ENCODE results near the gene ITGA7.

The ITGA7 gene

GRCh38 chr12:55683676-55684075 is 24.0 kb downstream of the ITGA7 start:
- Histone ChIP-seq H3K4me3 (ENCODE audit: low read depth in 1 of 5, low read length in 5 of 5) (no peak overlapping the region), H3K4me1 (ENCODE audit: control insufficient read depth in 5 of 5, insufficient read depth in 5 of 5, low read length in 5 of 5) (peaks cover 2 to 16% (median 13%) of the 10 kb centered on the region in 5 donors), H3K27ac (ENCODE audit: low read depth, low read length) (no peak overlapping the region), H3K9me3 (ENCODE audit: control insufficient read depth in 5 of 5, low read length in 5 of 5) (no peaks in the 10 kb centered on the region), H3K36me3 (ENCODE audit: control insufficient read depth in 5 of 5, insufficient read depth in 5 of 5, low read length in 5 of 5) (peaks cover 0 to 35% (median 33%) of the 10 kb centered on the region in 5 donors), H3K27me3 (ENCODE audit: control insufficient read depth in 5 of 5, insufficient read depth in 4 of 5, low read length in 5 of 5) (peaks cover 0 to 6% (median 0%) of the 10 kb centered on the region in 5 donors), H3K9ac (ENCODE audit: low read length in 5 of 5) (no peak overlapping the region)

- peaks cover 2 to 16% (median 13%) of the 10 kb centered on the region in 5 donors for H3K4me1 ChIP-seq (ENCODE audit: control insufficient read depth in 5 of 5, insufficient read depth in 5 of 5, low read length in 5 of 5)
- peaks cover 0 to 23% (median 22%) of the 10 kb centered on the region in 5 donors for H3K36me3 ChIP-seq (ENCODE audit: control insufficient read depth in 5 of 5, insufficient read depth in 5 of 5, low read length in 5 of 5)
- H3K9ac ChIP-seq (ENCODE audit: low read length in 5 of 5) = no peak overlapping the region
- no peak overlapping the region for H3K27ac ChIP-seq (ENCODE audit: low read depth, low read length)
- H3K4me3 ChIP-seq (ENCODE audit: low read depth in 1 of 5, low read length in 5 of 5) = peak overlapping the region in 3 of 5 donors; percentile 34 to 48 (median 43)
- H3K27me3 ChIP-seq (ENCODE audit: control insufficient read depth in 5 of 5, insufficient read depth in 4 of 5, low read length in 5 of 5) = peaks cover 0 to 6% (median 0%) of the 10 kb centered on the region in 5 donors
- no peaks in the 10 kb centered on the region for H3K9me3 ChIP-seq (ENCODE audit: control insufficient read depth in 5 of 5, low read length in 5 of 5)
These were observed 25.5 kb downstream of the ITGA7 start for GRCh38 chr12:55682087-55682796.

GRCh38 chr12:55681142-55682077 is 26.3 kb downstream of the ITGA7 start:
- H3K4me3 ChIP-seq (ENCODE audit: low read depth in 1 of 5, low read length in 5 of 5) = peak overlapping the region in 3 of 5 donors; percentile 34 to 48 (median 43)
- no peak overlapping the region for H3K9ac ChIP-seq (ENCODE audit: low read length in 5 of 5)

GRCh38 chr12:55679691-55680090 is 28.0 kb downstream of the ITGA7 start:
- no peak overlapping the region for H3K4me3 ChIP-seq (ENCODE audit: low read depth in 1 of 5, low read length in 5 of 5)
- H3K4me1 ChIP-seq (ENCODE audit: control insufficient read depth in 5 of 5, insufficient read depth in 5 of 5, low read length in 5 of 5) = peaks cover 2 to 16% (median 13%) of the 10 kb centered on the region in 5 donors
- H3K36me3 ChIP-seq (ENCODE audit: control insufficient read depth in 5 of 5, insufficient read depth in 5 of 5, low read length in 5 of 5) = peaks cover 0 to 3% (median 0%) of the 10 kb centered on the region in 5 donors
- no peaks in the 10 kb centered on the region for H3K9me3 ChIP-seq (ENCODE audit: control insufficient read depth in 5 of 5, low read length in 5 of 5)
- H3K9ac ChIP-seq (ENCODE audit: low read length in 5 of 5) = no peak overlapping the region
- peaks cover 0 to 4% (median 0%) of the 10 kb centered on the region in 5 donors for H3K27me3 ChIP-seq (ENCODE audit: control insufficient read depth in 5 of 5, insufficient read depth in 4 of 5, low read length in 5 of 5)
- no peak overlapping the region for H3K27ac ChIP-seq (ENCODE audit: low read depth, low read length)

More at GRCh38 chr12:55681142-55682077, 26.3 kb downstream of the ITGA7 start:
- Histone ChIP-seq H3K27ac (ENCODE audit: low read depth, low read length) (peak overlapping the region; percentile 62), H3K4me1 (ENCODE audit: control insufficient read depth in 5 of 5, insufficient read depth in 5 of 5, low read length in 5 of 5) (peaks cover 2 to 16% (median 13%) of the 10 kb centered on the region in 5 donors), H3K9me3 (ENCODE audit: control insufficient read depth in 5 of 5, low read length in 5 of 5) (no peaks in the 10 kb centered on the region), H3K27me3 (ENCODE audit: control insufficient read depth in 5 of 5, insufficient read depth in 4 of 5, low read length in 5 of 5) (peaks cover 0 to 6% (median 0%) of the 10 kb centered on the region in 5 donors), H3K36me3 (ENCODE audit: control insufficient read depth in 5 of 5, insufficient read depth in 5 of 5, low read length in 5 of 5) (peaks cover 0 to 17% (median 16%) of the 10 kb centered on the region in 5 donors)

GRCh38 chr12:55676707-55677106 is 31.0 kb downstream of the ITGA7 start:
- peaks cover 0 to 2% (median 0%) of the 10 kb centered on the region in 5 donors for H3K27me3 ChIP-seq (ENCODE audit: control insufficient read depth in 5 of 5, insufficient read depth in 4 of 5, low read length in 5 of 5)
- no peak overlapping the region for H3K27ac ChIP-seq (ENCODE audit: low read depth, low read length)
- peaks cover 2 to 11% (median 8%) of the 10 kb centered on the region in 5 donors for H3K4me1 ChIP-seq (ENCODE audit: control insufficient read depth in 5 of 5, insufficient read depth in 5 of 5, low read length in 5 of 5)
- no peak overlapping the region for H3K9ac ChIP-seq (ENCODE audit: low read length in 5 of 5)
- no peak overlapping the region for H3K4me3 ChIP-seq (ENCODE audit: low read depth in 1 of 5, low read length in 5 of 5)
- H3K36me3 ChIP-seq (ENCODE audit: control insufficient read depth in 5 of 5, insufficient read depth in 5 of 5, low read length in 5 of 5) = no peaks in the 10 kb centered on the region
- no peaks in the 10 kb centered on the region for H3K9me3 ChIP-seq (ENCODE audit: control insufficient read depth in 5 of 5, low read length in 5 of 5)

- Histone ChIP-seq H3K9me3 (ENCODE audit: control insufficient read depth in 5 of 5, low read length in 5 of 5) (no peaks in the 10 kb centered on the region), H3K27me3 (ENCODE audit: control insufficient read depth in 5 of 5, insufficient read depth in 4 of 5, low read length in 5 of 5) (no peaks in the 10 kb centered on the region), H3K4me3 (ENCODE audit: low read depth in 1 of 5, low read length in 5 of 5) (no peak overlapping the region), H3K36me3 (ENCODE audit: control insufficient read depth in 5 of 5, insufficient read depth in 5 of 5, low read length in 5 of 5) (no peaks in the 10 kb centered on the region), H3K4me1 (ENCODE audit: control insufficient read depth in 5 of 5, insufficient read depth in 5 of 5, low read length in 5 of 5) (peaks cover 0 to 3% (median 0%) of the 10 kb centered on the region in 5 donors), H3K27ac (ENCODE audit: low read depth, low read length) (no peak overlapping the region), H3K9ac (ENCODE audit: low read length in 5 of 5) (no peak overlapping the region)
These were observed 32.0 kb downstream of the ITGA7 start for GRCh38 chr12:55675666-55676065.

- no peak overlapping the region for H3K4me3 ChIP-seq (ENCODE audit: low read depth in 1 of 5, low read length in 5 of 5)
- no peaks in the 10 kb centered on the region for H3K27me3 ChIP-seq (ENCODE audit: control insufficient read depth in 5 of 5, insufficient read depth in 4 of 5, low read length in 5 of 5)
- no peak overlapping the region for H3K27ac ChIP-seq (ENCODE audit: low read depth, low read length)
- peaks cover 0 to 3% (median 0%) of the 10 kb centered on the region in 5 donors for H3K4me1 ChIP-seq (ENCODE audit: control insufficient read depth in 5 of 5, insufficient read depth in 5 of 5, low read length in 5 of 5)
- no peaks in the 10 kb centered on the region for H3K9me3 ChIP-seq (ENCODE audit: control insufficient read depth in 5 of 5, low read length in 5 of 5)
- no peaks in the 10 kb centered on the region for H3K36me3 ChIP-seq (ENCODE audit: control insufficient read depth in 5 of 5, insufficient read depth in 5 of 5, low read length in 5 of 5)
- no peak overlapping the region for H3K9ac ChIP-seq (ENCODE audit: low read length in 5 of 5)
These were observed 34.1 kb downstream of the ITGA7 start for GRCh38 chr12:55673638-55674037.

GRCh38 chr12:55671746-55672145 is 36.0 kb downstream of the ITGA7 start:
- H3K4me1 ChIP-seq (ENCODE audit: control insufficient read depth in 5 of 5, insufficient read depth in 5 of 5, low read length in 5 of 5) = peaks cover 0 to 3% (median 0%) of the 10 kb centered on the region in 5 donors
- no peak overlapping the region for H3K4me3 ChIP-seq (ENCODE audit: low read depth in 1 of 5, low read length in 5 of 5)
- H3K27ac ChIP-seq (ENCODE audit: low read depth, low read length) = no peak overlapping the region
- no peak overlapping the region for H3K9ac ChIP-seq (ENCODE audit: low read length in 5 of 5)
- H3K27me3 ChIP-seq (ENCODE audit: control insufficient read depth in 5 of 5, insufficient read depth in 4 of 5, low read length in 5 of 5) = no peaks in the 10 kb centered on the region
- no peaks in the 10 kb centered on the region for H3K9me3 ChIP-seq (ENCODE audit: control insufficient read depth in 5 of 5, low read length in 5 of 5)
- no peaks in the 10 kb centered on the region for H3K36me3 ChIP-seq (ENCODE audit: control insufficient read depth in 5 of 5, insufficient read depth in 5 of 5, low read length in 5 of 5)

GRCh38 chr12:55670276-55670675 is 37.4 kb downstream of the ITGA7 start:
- H3K9me3 ChIP-seq (ENCODE audit: control insufficient read depth in 5 of 5, low read length in 5 of 5) = no peaks in the 10 kb centered on the region
- no peak overlapping the region for H3K4me3 ChIP-seq (ENCODE audit: low read depth in 1 of 5, low read length in 5 of 5)
- H3K4me1 ChIP-seq (ENCODE audit: control insufficient read depth in 5 of 5, insufficient read depth in 5 of 5, low read length in 5 of 5) = peaks cover 0 to 3% (median 0%) of the 10 kb centered on the region in 5 donors
- H3K27ac ChIP-seq (ENCODE audit: low read depth, low read length) = no peak overlapping the region
- no peaks in the 10 kb centered on the region for H3K36me3 ChIP-seq (ENCODE audit: control insufficient read depth in 5 of 5, insufficient read depth in 5 of 5, low read length in 5 of 5)
- no peaks in the 10 kb centered on the region for H3K27me3 ChIP-seq (ENCODE audit: control insufficient read depth in 5 of 5, insufficient read depth in 4 of 5, low read length in 5 of 5)
- no peak overlapping the region for H3K9ac ChIP-seq (ENCODE audit: low read length in 5 of 5)

Data from subcutaneous abdominal adipose tissue (tissue), 5 donors.